Skeletal muscle satellite cell (primary cell): ENCODE measurements around the gene ELAPOR1. TPM values are rescaled to one million over a fixed set of nuclear protein-coding genes. Genes with fewer than 3 reads are reported as not detected.
A peak's percentile ranks its signal among the peaks of the same experiment; 100 is the strongest.

ENCODE experiments used
- H3K27me3 ChIP-seq: 2 replicates; pipeline ENCODE4 v1.7.0; 2013; ENCODE audit warnings: low read length; ENCODE audit not compliant: control insufficient read depth, insufficient read depth
- H3K36me3 ChIP-seq: 2 replicates; pipeline ENCODE4 v1.7.0; 2013; ENCODE audit warnings: mild to moderate bottlenecking, control low read depth, low read length; ENCODE audit not compliant: insufficient read depth
- H3K4me1 ChIP-seq: 2 replicates; pipeline ENCODE4 v1.7.0; 2013; ENCODE audit warnings: low read length; ENCODE audit not compliant: control insufficient read depth, insufficient read depth
- H3K4me2 ChIP-seq: 2 replicates; pipeline ENCODE4 v1.7.0; 2013; ENCODE audit warnings: mild to moderate bottlenecking, low read length
- H3K4me3 ChIP-seq: 2 replicates; pipeline ENCODE4 v1.7.0; 2013; ENCODE audit warnings: low read length
- H3K9ac ChIP-seq: 2 replicates; pipeline ENCODE4 v1.7.0; 2013; ENCODE audit warnings: mild to moderate bottlenecking, low read depth, low read length, moderate library complexity
- H3K9me3 ChIP-seq: replicated peaks from 2 replicates; pipeline ENCODE4 v1.7.0; 2013; ENCODE audit warnings: mild to moderate bottlenecking, control low read depth, low read length
- total RNA-seq: library from RNA; depleted of rRNA; stranded (reverse); fragments of >200 nt; gene quantifications from 2 replicates; pipeline ENCODE4 v1.2.3, GENCODE V29; 2012; rRNA removed

The ELAPOR1 gene
- total RNA-seq: under 0.01 TPM in 2 replicates

GRCh38 chr1:109113590-109114341 is at the start of gene ELAPOR1:
Gene ELAPOR1, plus strand, starts transcription at chr1:109114115. Its CDS starts 69 bp downstream, at chr1:109114184.
- peak within 1 kb of the TSS; percentile 61 for H3K4me3 ChIP-seq
- no peak within 1 kb of the TSS for H3K9ac ChIP-seq
- H3K27me3 ChIP-seq: peaks cover 49% of the 10 kb centered on the region

GRCh38 chr1:109065137-109065536 is 48.8 kb upstream of the ELAPOR1 start:
- H3K36me3 ChIP-seq: peaks cover 49% of the 10 kb centered on the region
- no peaks in the 10 kb centered on the region for H3K9me3 ChIP-seq

More at GRCh38 chr1:109113590-109114341, at the start of gene ELAPOR1:
- Histone ChIP-seq H3K4me1 (peaks cover 21% of the 10 kb centered on the region), H3K36me3 (no peaks in the 10 kb centered on the region), H3K9me3 (no peaks in the 10 kb centered on the region), H3K4me2 (peak within 1 kb of the TSS; percentile 76)

GRCh38 chr1:109067883-109068282 is 46.0 kb upstream of the ELAPOR1 start:
- no peak overlapping the region for H3K9ac ChIP-seq
- no peaks in the 10 kb centered on the region for H3K9me3 ChIP-seq
- H3K4me3 ChIP-seq: no peak overlapping the region
- H3K4me2 ChIP-seq: no peak overlapping the region
- H3K27me3 ChIP-seq: no peaks in the 10 kb centered on the region
- peaks cover 43% of the 10 kb centered on the region for H3K36me3 ChIP-seq
- H3K4me1 ChIP-seq: no peaks in the 10 kb centered on the region

More at GRCh38 chr1:109065137-109065536, 48.8 kb upstream of the ELAPOR1 start:
- Histone ChIP-seq H3K4me2 (no peak overlapping the region), H3K4me3 (no peak overlapping the region), H3K27me3 (no peaks in the 10 kb centered on the region), H3K9ac (no peak overlapping the region), H3K4me1 (no peaks in the 10 kb centered on the region)

GRCh38 chr1:109069294-109069693 is 44.6 kb upstream of the ELAPOR1 start:
- H3K9me3 ChIP-seq: no peaks in the 10 kb centered on the region
- H3K27me3 ChIP-seq: no peaks in the 10 kb centered on the region
- H3K9ac ChIP-seq: no peak overlapping the region
- H3K4me3 ChIP-seq: no peak overlapping the region
- no peak overlapping the region for H3K4me2 ChIP-seq
- no peaks in the 10 kb centered on the region for H3K4me1 ChIP-seq
- peaks cover 46% of the 10 kb centered on the region for H3K36me3 ChIP-seq

GRCh38 chr1:109075531-109076490 is 38.1 kb upstream of the ELAPOR1 start, which contains the start of gene TAF13:
Gene TAF13, minus strand, starts transcription at chr1:109076003. Its CDS starts 56 bp downstream, at chr1:109075947.
- Histone ChIP-seq H3K27me3 (no peaks in the 10 kb centered on the region), H3K36me3 (peaks cover 9% of the 10 kb centered on the region), H3K9ac (peak within 1 kb of the TSS; percentile 96), H3K4me1 (no peaks in the 10 kb centered on the region), H3K4me3 (peak within 1 kb of the TSS; percentile 88), H3K4me2 (peak within 1 kb of the TSS; percentile 86), H3K9me3 (no peaks in the 10 kb centered on the region)

- no peak overlapping the region for H3K9ac ChIP-seq
- no peak overlapping the region for H3K4me3 ChIP-seq
- H3K4me1 ChIP-seq: no peaks in the 10 kb centered on the region
- no peak overlapping the region for H3K4me2 ChIP-seq
- no peaks in the 10 kb centered on the region for H3K27me3 ChIP-seq
- no peaks in the 10 kb centered on the region for H3K9me3 ChIP-seq
- H3K36me3 ChIP-seq: peaks cover 4% of the 10 kb centered on the region
Measured at GRCh38 chr1:109078317-109078716, 35.6 kb upstream of the ELAPOR1 start.

GRCh38 chr1:109079240-109079622 is 34.7 kb upstream of the ELAPOR1 start:
- Histone ChIP-seq H3K4me3 (no peak overlapping the region), H3K36me3 (no peaks in the 10 kb centered on the region), H3K4me2 (no peak overlapping the region), H3K27me3 (no peaks in the 10 kb centered on the region), H3K9me3 (no peaks in the 10 kb centered on the region), H3K9ac (no peak overlapping the region), H3K4me1 (no peaks in the 10 kb centered on the region)

GRCh38 chr1:109080441-109081082 is 33.4 kb upstream of the ELAPOR1 start:
- H3K9me3 ChIP-seq: no peaks in the 10 kb centered on the region
- no peaks in the 10 kb centered on the region for H3K4me1 ChIP-seq
- H3K9ac ChIP-seq: no peak overlapping the region
- H3K27me3 ChIP-seq: no peaks in the 10 kb centered on the region
- H3K36me3 ChIP-seq: no peaks in the 10 kb centered on the region
- H3K4me3 ChIP-seq: no peak overlapping the region
- H3K4me2 ChIP-seq: no peak overlapping the region

GRCh38 chr1:109083501-109083900 is 30.4 kb upstream of the ELAPOR1 start:
- Histone ChIP-seq H3K9ac (no peak overlapping the region), H3K27me3 (no peaks in the 10 kb centered on the region), H3K4me3 (no peak overlapping the region), H3K4me1 (no peaks in the 10 kb centered on the region), H3K36me3 (no peaks in the 10 kb centered on the region), H3K9me3 (no peaks in the 10 kb centered on the region), H3K4me2 (no peak overlapping the region)

- Histone ChIP-seq H3K4me2 (no peak overlapping the region), H3K36me3 (no peaks in the 10 kb centered on the region), H3K9me3 (no peaks in the 10 kb centered on the region), H3K9ac (no peak overlapping the region), H3K27me3 (no peaks in the 10 kb centered on the region), H3K4me3 (no peak overlapping the region), H3K4me1 (no peaks in the 10 kb centered on the region)
Measured at GRCh38 chr1:109083923-109084322, 30.0 kb upstream of the ELAPOR1 start.
